GM12878 (cell line): ENCODE results near the gene CPNE6. TPM values are rescaled to one million over a fixed set of nuclear protein-coding genes. Genes with fewer than 3 reads are reported as not detected.

ENCODE experiments used
- ATAC-seq: fragments of 200-7000 bp; cut with Tn5 transposase; 3 replicates; pipeline ENCODE4 v1.9.1; 2020; ENCODE audit warnings: mild to moderate bottlenecking, moderate library complexity
- BruUV-seq: library from RNA; stranded (reverse); fragments of 400-500 nt; replicated peaks from 2 replicates; lab custom pipeline; 2021; lab: Mats Ljungman, UMichigan
- CTCF ChIA-PET: fragments of 300-600 bp; sonication (Branson Sonifier 250); formaldehyde crosslinking; extraction: SDS; loops from one replicate; lab custom pipeline; 2021; ENCODE audit warnings: inconsistent platforms; lab: Yijun Ruan, JAX
- POLR2A ChIA-PET: fragments of 350-600 bp; formaldehyde crosslinking; extraction: SDS; loops from one replicate; lab custom pipeline; 2021; ENCODE audit warnings: inconsistent platforms; lab: Charles Lee
- RAD21 ChIA-PET: fragments of 300-600 bp; sonication (Branson Sonifier 250); formaldehyde crosslinking; loops from one replicate; lab custom pipeline; 2023; ENCODE audit warnings: antibody characterized with exemption; ENCODE audit not compliant: unreplicated experiment; lab: Charles Lee
- SMC1A ChIA-PET: fragments of 300-600 bp; sonication (Branson Sonifier 250); formaldehyde crosslinking; loops from one replicate; lab custom pipeline; 2023; ENCODE audit not compliant: unreplicated experiment, uncharacterized antibody; lab: Charles Lee
- DNase-seq: peaks from one replicate; pipeline ENCODE4 v3.0.0-alpha.2; 2011; ENCODE audit warnings: low read depth, low spot score
- FAIRE-seq: peaks from 3 replicates; lab custom pipeline; 2011; peaks lifted over from hg19 to GRCh38; lab: Jason Lieb, UNC
- H2AFZ ChIP-seq: 2 replicates; pipeline ENCODE4 v1.6.0; 2011; ENCODE audit warnings: low read depth, low read length, control low read depth; ENCODE audit not compliant: control insufficient read depth
- H3K27ac ChIP-seq: 2 replicates; pipeline ENCODE4 v1.5.1; 2011; ENCODE audit warnings: control low read depth; ENCODE audit not compliant: control insufficient read depth, insufficient read depth
- H3K27me3 ChIP-seq, 2 experiments: replicated peaks in 1 of 2; 2 replicates each; pipeline versions ENCODE4 v1.6.0 to v1.6.1; 2011; ENCODE audit warnings: low read length in 1 of 2; ENCODE audit not compliant: control insufficient read depth in 2 of 2, insufficient read depth in 2 of 2
- H3K36me3 ChIP-seq, 2 experiments: 2 replicates each; pipeline ENCODE4 v1.5.1; 2011; ENCODE audit warnings: low read length in 1 of 2; ENCODE audit not compliant: control insufficient read depth in 2 of 2, insufficient read depth in 2 of 2
- H3K4me1 ChIP-seq: 2 replicates; pipeline ENCODE4 v1.6.1; 2011; ENCODE audit warnings: mild to moderate bottlenecking, low read length, moderate library complexity, mixed read lengths; ENCODE audit not compliant: control insufficient read depth, insufficient read depth
- H3K4me2 ChIP-seq: 2 replicates; pipeline ENCODE4 v1.6.0; 2011; ENCODE audit warnings: control low read depth; ENCODE audit not compliant: control insufficient read depth, insufficient read depth
- H3K4me3 ChIP-seq: fragments of 200-600 bp; sonication (generic); 2 replicates; pipeline ENCODE4 v1.5.1; 2016
- H3K79me2 ChIP-seq: 2 replicates; pipeline ENCODE4 v1.6.0; 2011; ENCODE audit warnings: low read length; ENCODE audit not compliant: control insufficient read depth, insufficient read depth
- H3K9ac ChIP-seq: 2 replicates; pipeline ENCODE4 v1.8.0; 2011; ENCODE audit warnings: low read length, control low read depth, mixed read lengths; ENCODE audit not compliant: control insufficient read depth, insufficient read depth
- H3K9me3 ChIP-seq: replicated peaks from 3 replicates; pipeline ENCODE4 v1.5.1; 2011; ENCODE audit warnings: mild to moderate bottlenecking, low read length; ENCODE audit not compliant: control insufficient read depth, insufficient read depth
- H4K20me1 ChIP-seq: 2 replicates; pipeline ENCODE4 v1.6.0; 2011; ENCODE audit not compliant: control insufficient read depth, insufficient read depth
- RCOR1 ChIP-seq: conservative IDR thresholded peaks from 2 replicates; pipeline ENCODE4 v1.6.1; 2012; ENCODE audit warnings: low read depth, low read length, improper control_type of control experiment
- SUZ12 ChIP-seq: fragments of 200-600 bp; sonication (generic); IDR thresholded peaks from one replicate; pipeline ENCODE4 v1.6.1; 2018; ENCODE audit warnings: antibody characterized with exemption, mild to moderate bottlenecking; ENCODE audit not compliant: unreplicated experiment
- TBL1XR1 ChIP-seq: IDR thresholded peaks from 2 replicates; pipeline ENCODE4 v1.6.1; 2012; ENCODE audit warnings: low read depth, low read length, improper control_type of control experiment
- WGBS: methylation state at CpG from one replicate; pipeline ENCODE4 v1.1.6; 2016; ENCODE audit warnings: low lambda C conversion rate; ENCODE audit not compliant: insufficient replicate concordance, insufficient coverage; ENCODE audit errors: missing lambda C conversion rate; 5-methylcytosine and 5-hydroxymethylcytosine counted together
- in situ Hi-C: fragments of 300-500 bp; cut with MboI; formaldehyde crosslinking; loops from 9 replicates; pipeline ENCODE4 v1.14.3; 2018; ENCODE audit warnings: mixed read lengths
- intact Hi-C: fragments of 100-400 bp; cut with micrococcal nuclease; formaldehyde crosslinking; loops from one replicate; pipeline ENCODE4 v1.14.2; 2022; ENCODE audit not compliant: unreplicated experiment
- polyA plus RNA-seq, 11 experiments: library from polyadenylated mRNA; depleted of rRNA in 4 of 11; unstranded in 6 of 11; stranded (reverse) in 5 of 11; fragments of >200 nt; fragmentation: Nextera tagmentation in 4 of 11; fragmentation: Illumina TruSeq in 1 of 11; extraction: Ambion mirVana in 4 of 11; extraction: Trizol in 1 of 11; gene quantifications; 1 replicate in 1 of 11; 2 replicates in 10 of 11; pipeline versions ENCODE4 v1.2.1 to v1.2.3, GENCODE V29; 2011 to 2016; ENCODE audit warnings: inconsistent platforms in 2 of 11, missing spikeins in 2 of 11, low read depth in 1 of 11
- total RNA-seq, 4 experiments: library from RNA; depleted of rRNA in 3 of 4; stranded (reverse); fragments of >200 nt in 3 of 4; fragmentation: Illumina TruSeq in 1 of 4; extraction: Trizol in 1 of 4; gene quantifications; 2 replicates each; pipeline versions ENCODE4 v1.2.1 to v1.2.3, GENCODE V29; 2013 to 2021
- TF ChIP-seq, protein P1 (sequence below): IDR thresholded peaks from 2 replicates; pipeline ENCODE4 v1.6.1; 2011; ENCODE audit warnings: borderline replicate concordance, low read depth, mild to moderate bottlenecking, moderate library complexity, low read length; ENCODE audit not compliant: insufficient read depth, poor library complexity, severe bottlenecking

The CPNE6 gene
- total and polyA plus RNA-seq, 10 of the 15 experiments (the other 5 are each of a cell fraction or from before 2014, with no cell fraction given): 0.06 to 0.43 (median 0.18) TPM; not detected in 3

GRCh38 chr14:24076302-24076601 is 4.9 kb downstream of the CPNE6 start (continued):
- TF ChIP-seq SUZ12: no peak
- TF ChIP-seq TBL1XR1: no peak

DNA sequence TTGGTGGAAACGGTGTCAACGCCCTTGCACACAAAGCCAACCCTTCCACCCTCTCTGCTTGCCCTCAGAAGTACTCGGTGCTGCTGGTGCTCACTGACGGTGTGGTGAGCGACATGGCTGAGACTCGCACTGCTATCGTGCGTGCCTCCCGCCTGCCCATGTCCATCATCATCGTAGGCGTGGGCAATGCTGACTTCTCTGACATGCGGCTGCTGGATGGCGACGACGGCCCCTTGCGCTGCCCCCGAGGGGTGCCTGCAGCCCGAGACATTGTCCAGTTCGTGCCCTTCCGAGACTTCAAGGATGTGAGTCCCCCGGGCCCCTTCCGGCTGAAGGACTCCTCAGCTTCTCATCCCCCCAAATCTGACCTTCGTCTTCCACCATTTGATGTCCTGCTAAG is 5.7 kb downstream of the CPNE6 start:
- Histone ChIP-seq H2AFZ (no peak overlapping the region), H3K79me2 (no peaks in the 10 kb centered on the region), H3K4me2 (no peak overlapping the region), H3K27me3 (no peaks in the 10 kb centered on the region), H3K27ac (no peak overlapping the region), H3K9ac (no peak overlapping the region), H3K4me3 (no peak overlapping the region)
- in situ Hi-C loops: no loop called here
- SMC1A ChIA-PET: interaction anchor here (1.3 kb wide), 1 partner anchor 19 kb away, joined by 3 read pairs; no protein-coding TSS in a partner anchor
- ATAC-seq: no peak
- CTCF ChIA-PET: interaction anchor here (0.7 to 6.1 kb wide), 2 partner anchors 13 to 516 kb away, joined by 3 to 33 read pairs; no protein-coding TSS in a partner anchor
- no TSS peak for BruUV-seq
- 82% methylated on average over 23 of the region's 23 CpGs for WGBS
- RAD21 ChIA-PET: no interaction called here
- TF ChIP-seq, protein P1, sequence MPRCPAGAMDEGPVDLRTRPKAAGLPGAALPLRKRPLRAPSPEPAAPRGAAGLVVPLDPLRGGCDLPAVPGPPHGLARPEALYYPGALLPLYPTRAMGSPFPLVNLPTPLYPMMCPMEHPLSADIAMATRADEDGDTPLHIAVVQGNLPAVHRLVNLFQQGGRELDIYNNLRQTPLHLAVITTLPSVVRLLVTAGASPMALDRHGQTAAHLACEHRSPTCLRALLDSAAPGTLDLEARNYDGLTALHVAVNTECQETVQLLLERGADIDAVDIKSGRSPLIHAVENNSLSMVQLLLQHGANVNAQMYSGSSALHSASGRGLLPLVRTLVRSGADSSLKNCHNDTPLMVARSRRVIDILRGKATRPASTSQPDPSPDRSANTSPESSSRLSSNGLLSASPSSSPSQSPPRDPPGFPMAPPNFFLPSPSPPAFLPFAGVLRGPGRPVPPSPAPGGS: no peak
- no peak for TF ChIP-seq RCOR1
- TF ChIP-seq, all 136 proteins: peak for 0
- intact Hi-C loops: no loop called here
- POLR2A ChIA-PET: interaction anchor here (0.7 kb wide), 1 partner anchor 20 kb away, joined by 3 read pairs; no protein-coding TSS in a partner anchor
- FAIRE-seq (no peak), DNase-seq (no peak)
- Histone ChIP-seq H4K20me1 (no peaks in the 10 kb centered on the region), H3K36me3 (no peaks in the 10 kb centered on the region), H3K4me1 (peaks cover 28% of the 10 kb centered on the region), H3K9me3 (no peaks in the 10 kb centered on the region)
